IPS DF 4.7 (cell line): Measurements from ENCODE around the gene ARIH2.
A peak's percentile ranks its signal among the peaks of the same experiment; 100 is the strongest.
"Not testable (repeated sequence)": the region's sequence is repeated elsewhere in the genome, so short reads cannot be mapped to it uniquely, and the experiment has no call there.

ENCODE experiments used
- DNase-seq: peaks from one replicate; pipeline ENCODE4 v3.0.0-alpha.2; 2013; ENCODE audit warnings: low spot score; ENCODE audit errors: extremely low read depth

ARIH2 gene

DNA sequence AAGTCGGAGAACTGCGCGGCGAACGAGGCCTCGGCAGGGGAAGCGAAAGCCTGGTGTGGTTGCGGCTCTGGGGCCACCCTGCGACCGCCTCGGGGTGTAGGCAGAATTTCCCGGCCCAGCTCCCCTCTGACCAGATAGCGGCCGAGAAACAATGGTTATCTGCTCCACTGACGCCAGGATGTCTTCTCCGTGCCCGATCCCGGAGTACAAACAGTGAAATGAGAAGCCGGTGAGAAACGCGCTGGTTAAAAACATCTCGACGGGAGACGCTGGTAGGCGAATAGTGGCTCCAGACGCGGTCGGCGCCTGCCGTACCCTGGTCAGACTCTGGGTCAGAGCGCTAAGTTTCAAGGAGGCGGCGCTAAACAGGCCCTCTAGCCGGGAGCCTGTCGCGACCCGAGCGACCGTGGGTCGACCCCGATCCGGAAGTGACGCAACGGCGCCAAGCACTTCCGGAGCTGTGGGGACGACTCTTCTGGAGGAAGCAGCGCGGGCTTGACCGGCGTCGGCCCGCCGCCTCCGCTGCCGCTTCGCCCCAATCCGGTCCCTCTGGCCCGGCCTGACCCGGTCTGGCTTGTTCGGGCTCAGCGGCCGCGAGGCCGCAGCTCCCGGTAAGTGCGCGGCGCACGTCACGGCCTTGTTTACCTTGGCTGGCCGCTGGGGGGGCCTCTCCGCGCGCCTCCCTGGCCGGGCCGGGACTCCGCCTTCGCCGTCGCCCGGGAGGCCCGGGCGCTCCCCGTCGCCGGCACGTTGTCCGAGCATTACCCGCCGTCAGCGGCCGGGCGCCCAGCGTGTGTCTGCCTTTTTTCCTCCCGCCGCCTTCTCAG, at the start of gene ARIH2:
TSS of gene ARIH2 (plus strand) at position 455 of the 827 bp plus-strand sequence. CDS start 8,717 bp downstream, outside the sequence.
- peak; percentile 56 for DNase-seq

DNA sequence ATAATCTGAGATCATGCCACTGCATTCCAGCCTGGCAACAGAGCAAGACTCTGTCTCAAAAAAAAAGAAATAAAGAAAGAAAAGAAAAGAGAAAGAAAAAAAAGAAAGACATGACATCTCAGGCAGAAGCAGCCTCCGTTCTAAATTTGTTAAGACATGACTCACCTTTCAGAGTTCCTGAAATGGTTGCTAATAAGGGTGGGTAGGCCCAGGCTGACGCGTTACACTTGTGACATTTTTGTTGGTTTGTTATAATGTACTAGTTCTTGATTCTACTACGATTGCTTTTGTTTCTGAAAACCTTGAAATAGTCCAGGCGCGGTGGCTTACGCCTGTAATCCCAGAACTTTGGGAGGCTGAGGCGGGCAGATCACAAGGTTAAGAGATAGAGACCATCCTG, 41.0 kb upstream of the ARIH2 start:
- no peak for DNase-seq

DNA sequence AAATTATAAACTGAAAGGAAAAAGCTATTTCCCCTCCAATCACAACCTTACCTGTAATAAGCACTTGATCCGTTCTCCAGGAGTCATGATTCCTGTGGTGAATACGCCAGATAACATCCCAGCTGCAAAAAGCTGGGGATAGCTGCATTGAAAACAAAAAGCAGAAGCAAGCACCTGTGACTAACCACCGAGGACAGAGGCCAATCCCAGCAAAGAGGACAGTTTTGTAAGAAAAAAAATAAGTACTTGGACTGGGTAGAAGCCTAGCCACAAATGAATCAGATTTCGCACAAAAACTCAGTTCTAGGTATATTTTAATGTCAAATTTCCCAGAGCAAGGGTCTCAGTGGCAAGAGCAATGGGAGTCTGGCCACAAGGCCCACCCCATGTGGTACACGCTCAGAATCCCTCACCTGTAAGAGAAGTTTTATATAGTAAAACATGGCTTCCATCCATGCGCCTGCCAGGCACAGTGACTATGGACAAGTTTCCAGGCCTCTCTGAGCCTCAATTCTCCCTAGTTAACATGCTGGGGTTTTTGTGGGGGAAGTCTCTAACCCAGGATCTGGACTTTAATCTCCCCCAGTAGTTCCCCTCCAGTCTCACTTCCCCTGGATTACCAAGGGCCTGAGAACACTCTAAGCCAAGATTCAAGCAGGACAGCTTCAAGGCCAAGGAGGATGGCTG, 39.2 kb upstream of the ARIH2 start:
- no peak for DNase-seq

DNA sequence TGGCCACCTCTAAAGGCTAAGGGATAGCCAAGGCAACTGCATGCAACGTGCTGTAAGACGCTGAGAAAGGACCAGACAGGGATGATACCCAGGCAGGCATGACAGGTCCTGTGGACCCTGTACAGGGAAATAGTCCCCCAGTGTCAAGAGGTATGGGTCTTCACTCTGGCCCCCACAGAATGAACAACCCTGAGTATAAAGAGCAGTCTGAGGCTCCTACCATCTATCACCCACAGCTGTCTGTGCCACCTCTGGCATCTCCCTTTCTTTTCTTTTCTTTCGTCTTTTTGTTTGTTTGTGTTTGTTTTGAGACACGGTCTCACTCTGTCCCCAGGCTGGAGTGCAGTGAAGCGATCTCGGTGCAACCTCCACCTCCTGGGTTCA, 38.7 kb upstream of the ARIH2 start:
- no peak for DNase-seq

DNA sequence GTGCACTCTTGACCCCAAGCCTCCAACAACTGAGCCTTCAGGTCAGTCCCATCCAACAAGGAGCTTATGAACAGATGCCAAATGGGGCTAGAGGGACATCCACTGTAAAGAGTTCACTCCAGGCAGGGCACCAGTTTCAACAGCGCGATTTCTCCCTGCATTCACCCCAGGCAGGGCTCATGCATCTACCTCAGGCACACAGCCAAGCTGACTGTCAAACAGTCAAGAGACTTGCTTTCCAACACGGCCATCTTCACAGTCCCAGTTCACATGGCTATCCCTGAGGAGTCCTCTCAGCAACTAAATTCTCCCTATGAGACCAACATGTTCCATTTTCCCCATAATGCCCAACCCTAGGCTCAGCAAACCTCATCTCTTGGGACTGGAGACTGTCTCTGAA, 37.6 kb upstream of the ARIH2 start:
- DNase-seq = no peak

DNA sequence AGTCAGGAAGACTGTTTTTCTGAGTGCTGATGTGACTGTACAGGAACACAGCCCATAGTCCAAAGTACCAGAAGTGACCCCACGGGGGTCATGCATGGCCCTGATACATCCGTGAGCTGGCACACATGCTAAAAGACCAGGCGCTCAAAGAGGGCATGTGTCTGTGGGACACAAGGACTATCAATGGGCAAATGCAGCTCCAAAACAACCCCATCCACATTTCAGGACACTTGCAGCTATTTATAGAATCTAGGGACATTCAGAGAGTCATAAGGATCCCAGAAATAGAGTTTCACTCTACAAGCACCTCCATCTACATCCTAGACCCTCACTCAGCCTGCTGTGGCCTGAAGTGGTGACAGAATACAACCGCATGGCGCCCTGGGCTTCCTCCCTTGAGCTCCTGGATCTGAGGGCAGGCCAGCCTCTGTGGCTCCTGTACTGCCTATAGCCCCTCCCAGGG, 37.0 kb upstream of the ARIH2 start:
- DNase-seq = no peak

DNA sequence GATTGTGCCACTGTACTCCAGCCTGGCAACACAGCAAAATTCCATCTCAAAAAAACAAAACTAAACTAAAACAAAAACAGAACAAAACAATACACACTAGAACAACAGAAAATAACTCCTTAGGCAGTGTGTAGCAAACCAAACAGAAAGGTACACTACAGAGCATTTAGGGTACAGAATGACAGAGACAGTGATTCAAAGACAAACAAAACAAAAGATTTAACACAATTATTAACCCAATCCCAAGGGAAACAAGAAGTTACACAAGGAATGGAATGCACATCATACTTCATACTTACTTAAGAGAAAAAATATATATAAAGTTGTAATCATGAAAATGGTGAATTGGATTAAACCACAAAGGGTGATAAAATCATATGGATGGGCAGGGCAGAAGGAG, 32.9 kb upstream of the ARIH2 start:
- DNase-seq = no peak

DNA sequence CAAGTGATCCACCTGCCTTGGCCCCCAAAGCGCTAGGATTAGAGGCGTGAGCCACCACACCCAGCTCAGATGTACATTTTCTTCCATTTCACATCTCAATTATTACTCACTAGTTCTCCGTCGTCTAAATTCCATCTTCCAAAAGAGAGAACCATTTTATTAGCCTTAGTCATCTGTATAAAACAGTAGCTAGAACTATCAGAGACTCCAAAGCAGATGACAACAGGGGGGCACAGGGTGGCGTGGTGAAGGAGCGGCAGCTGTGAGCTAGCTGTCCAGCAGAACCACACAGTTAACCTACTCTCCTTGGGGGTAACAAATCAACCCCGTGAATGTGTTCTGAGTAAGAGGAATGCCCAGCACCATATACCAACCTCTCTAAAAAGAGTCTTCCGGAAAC, 27.0 kb upstream of the ARIH2 start:
- no peak for DNase-seq

DNA sequence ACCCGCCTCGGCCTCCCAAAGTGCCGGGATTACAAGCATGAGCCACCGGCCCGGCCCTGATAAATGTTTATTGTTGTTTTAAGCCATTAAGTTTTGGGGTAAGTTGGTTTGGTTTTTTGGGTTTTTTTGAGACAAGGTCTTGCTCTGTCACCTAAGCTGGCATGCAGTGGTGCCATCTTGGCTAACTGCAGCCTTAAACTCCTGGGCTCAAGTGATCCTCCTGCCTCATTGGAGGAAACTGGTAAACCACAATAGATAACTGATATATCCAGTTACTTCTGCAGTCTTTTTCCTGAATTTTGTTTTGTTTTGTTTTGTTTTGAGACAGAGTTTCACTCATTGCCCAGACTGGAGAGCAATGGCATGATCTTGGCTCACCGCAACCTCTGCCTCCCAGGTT, 24.1 kb upstream of the ARIH2 start:
- no peak for DNase-seq

DNA sequence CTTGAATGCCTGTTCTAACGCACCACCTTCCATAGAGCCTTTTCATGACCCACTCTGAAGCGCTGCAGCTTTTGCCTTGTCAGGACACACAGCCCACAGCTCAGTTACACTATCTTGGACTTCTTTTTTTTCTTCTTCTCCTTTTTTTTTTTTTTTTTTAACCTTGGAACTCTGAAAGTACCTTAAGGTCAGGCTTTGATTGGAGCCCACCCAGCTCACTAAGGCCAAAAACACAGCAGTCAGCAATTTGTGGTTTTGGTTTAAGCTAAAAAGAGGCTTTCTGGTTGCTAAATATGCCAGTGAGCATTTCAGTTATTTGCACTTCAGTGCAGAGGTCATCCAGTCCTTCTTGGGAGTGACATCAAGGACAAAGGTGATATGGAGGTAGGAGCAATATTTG, 21.7 kb upstream of the ARIH2 start:
- no peak for DNase-seq

DNA sequence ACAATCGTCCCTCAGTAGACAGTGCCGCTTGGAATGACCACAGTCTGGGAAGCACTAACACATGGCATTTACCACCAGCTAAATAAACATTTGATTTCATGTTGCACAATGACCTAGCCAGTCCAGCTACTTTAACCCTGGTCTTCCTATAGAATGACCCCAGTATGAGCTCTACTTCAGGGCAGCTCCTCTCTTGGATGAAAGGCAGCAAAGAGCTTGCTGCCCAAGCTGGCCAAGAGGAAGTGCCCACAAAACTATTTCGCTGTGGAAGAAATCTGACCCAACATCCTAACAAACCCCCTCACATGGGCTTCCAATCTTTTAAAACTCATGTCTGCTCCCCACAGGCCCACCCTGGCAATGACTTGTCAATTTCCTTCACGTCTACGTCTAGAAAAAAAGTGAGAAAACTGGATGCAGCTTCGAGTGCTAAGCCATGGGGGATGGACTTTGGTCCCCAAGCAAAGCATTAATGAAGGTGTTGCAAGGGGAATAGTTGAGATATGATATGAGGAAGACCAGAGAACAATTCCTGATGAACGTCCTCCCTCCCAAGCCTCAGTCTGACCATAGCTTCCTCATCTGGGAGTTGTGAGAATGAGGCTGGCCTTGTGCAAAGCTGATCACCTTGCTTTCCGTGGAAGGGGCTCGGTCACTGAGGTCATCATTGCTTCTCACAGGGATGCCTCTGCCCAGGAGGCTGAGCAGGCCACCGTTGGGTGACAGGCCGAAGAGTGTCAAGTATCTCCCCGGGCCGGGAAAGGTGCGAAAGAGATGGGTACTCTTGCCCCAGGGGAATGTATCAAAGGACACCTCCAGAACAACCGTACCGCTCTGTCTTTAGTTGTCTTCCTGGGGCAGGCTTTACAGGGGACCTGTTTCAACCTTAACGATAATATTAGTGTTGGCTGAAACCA, 20.9 kb upstream of the ARIH2 start:
- DNase-seq = no peak

DNA sequence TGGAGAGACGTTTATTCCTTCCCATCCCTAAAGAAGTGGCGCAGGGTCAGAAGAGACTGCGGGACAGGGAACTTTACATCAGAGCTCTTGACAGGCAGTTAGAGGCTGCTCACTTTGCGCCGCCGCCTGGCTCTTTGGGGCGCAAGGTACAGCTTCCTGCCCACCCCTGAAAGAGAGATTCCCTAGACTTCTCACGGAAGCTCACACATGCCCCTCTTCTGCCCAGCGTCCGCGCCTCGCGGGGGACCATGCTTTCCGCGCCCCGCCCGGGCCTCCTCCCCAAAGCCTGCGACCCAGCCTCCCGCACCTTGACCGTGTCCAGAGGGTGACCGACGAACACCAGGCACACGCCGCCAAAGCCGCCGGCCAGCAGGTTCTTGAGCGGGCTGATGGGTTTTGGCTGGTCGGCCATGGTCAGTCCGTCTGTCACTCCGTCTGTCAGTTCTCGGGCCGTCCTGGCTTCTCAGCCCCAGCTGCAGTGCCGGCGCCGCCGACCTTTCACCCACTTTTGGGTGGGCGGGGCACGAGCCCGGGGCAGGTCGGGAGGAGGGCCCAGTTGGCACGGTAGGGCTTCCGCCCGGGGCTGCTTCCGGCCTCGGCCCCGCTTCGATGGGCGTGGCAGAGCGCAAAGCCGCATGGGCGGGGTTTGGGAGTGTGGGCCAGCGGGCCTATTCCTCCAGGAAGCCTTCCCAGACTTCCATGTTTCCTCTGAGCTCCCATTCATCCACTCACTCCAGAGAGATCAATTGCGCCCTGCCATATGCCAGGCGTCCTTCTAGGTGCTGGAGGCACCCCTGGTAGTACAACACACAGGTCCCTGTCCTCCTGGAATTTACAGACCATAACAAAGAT, 20.0 kb upstream of the ARIH2 start, which contains the start of gene SLC25A20:
TSS of gene SLC25A20 (minus strand) at position 500 of the 852 bp plus-strand sequence. CDS start at position 412, 88 bp downstream.
- peak; percentile 68 for DNase-seq

DNA sequence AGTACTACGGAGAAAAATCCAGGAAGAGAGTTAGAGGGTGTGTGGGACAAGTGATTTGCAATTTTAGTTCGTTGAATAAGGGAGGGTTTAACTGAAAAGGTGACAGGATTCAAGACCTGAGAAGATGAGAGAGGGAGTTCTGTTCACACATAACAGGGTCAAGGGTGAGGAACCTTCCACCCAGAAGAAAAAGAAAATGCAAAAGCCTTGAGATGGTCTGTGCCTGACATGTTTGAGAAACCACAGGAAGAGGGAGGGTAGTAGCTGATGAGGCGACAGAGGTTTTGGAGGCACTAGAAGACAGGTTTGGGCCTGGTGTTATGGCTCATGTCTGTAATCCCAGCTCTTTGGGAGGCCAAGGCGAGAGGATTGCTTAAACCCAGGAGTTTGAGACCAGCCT, 19.4 kb upstream of the ARIH2 start:
- no peak for DNase-seq

DNA sequence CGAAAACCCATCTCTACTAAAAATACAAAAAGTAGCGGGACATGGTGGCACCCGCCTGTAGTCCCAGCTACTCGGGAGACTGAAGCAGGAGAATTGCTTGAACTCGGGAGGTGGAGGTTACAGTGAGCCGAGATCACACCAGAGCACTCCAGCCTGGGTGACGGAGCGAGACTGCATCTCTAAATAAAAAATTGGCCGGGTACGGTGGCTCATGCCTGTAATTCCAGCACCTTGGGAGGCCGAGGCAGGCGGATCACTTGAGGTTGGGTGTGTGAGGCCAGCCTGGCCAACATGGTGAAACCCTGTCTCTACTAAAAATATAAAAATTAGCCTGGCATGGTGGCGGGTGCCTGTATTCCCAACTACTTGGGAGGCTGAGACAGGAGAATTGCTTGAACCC, 11.6 kb upstream of the ARIH2 start:
- DNase-seq = not testable (repeated sequence)

DNA sequence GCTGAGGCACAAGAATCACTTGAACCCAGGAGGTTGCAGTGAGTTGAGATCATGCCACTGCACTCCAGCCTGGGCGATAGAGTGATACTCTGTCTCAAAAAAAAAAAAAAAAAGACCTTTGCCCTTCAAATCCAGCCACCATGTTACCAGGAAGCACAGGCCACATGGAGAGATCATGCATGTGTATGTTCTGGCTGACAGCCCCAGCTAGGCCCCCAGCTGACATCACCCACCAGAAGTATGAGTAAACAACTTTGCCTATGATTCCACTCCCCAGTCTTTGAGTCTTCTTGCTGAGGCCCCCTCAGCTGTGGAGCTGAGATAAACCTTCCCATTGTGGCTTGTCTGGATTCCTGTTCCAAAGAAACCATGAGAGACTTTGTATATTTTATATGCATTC, 3.3 kb upstream of the ARIH2 start:
- no peak for DNase-seq

DNA sequence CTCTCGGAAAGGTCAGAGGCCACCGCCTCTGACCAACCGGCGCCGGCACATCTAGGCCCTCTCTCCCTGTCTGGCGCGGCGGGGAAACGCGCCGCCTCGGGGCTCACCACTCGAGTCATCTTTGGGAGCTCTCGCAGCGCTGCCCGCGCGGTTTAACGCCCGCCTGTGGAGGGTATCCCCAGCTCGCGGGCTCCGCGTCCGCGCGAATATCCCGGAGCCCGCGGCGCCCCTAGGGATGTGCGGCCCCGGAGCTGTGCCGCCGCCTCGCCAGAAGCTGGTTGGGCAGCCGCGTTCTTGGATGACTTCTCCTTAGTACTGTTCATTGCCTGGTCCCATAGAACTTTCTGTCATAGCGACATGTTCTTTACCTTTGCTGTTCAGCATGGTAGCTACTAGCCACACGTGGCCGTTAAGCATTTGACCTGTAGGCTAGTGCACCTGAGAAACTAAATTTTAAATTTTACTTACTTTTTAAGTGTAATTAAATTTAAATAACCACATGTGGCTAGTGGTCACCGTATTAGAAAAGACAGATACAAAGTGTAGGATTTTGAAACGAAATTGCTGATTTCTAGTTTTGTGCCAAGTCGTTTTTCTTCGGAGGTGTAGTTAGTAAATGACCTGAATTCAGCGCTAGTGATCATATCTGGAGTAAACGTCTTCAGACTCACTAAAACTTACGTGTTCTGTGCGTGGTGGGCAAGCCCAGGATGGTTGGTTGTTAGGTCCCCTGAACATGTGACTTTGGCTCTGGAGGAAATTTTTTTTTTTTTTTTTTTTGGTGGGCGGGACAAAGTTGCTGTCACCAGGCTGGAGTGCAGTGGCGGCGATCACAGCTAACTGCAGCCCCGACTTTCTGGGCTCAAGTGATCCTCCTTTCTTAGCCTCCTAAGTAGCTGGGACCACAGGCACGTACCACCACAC, 835 bp downstream of the ARIH2 start:
- DNase-seq = no peak

DNA sequence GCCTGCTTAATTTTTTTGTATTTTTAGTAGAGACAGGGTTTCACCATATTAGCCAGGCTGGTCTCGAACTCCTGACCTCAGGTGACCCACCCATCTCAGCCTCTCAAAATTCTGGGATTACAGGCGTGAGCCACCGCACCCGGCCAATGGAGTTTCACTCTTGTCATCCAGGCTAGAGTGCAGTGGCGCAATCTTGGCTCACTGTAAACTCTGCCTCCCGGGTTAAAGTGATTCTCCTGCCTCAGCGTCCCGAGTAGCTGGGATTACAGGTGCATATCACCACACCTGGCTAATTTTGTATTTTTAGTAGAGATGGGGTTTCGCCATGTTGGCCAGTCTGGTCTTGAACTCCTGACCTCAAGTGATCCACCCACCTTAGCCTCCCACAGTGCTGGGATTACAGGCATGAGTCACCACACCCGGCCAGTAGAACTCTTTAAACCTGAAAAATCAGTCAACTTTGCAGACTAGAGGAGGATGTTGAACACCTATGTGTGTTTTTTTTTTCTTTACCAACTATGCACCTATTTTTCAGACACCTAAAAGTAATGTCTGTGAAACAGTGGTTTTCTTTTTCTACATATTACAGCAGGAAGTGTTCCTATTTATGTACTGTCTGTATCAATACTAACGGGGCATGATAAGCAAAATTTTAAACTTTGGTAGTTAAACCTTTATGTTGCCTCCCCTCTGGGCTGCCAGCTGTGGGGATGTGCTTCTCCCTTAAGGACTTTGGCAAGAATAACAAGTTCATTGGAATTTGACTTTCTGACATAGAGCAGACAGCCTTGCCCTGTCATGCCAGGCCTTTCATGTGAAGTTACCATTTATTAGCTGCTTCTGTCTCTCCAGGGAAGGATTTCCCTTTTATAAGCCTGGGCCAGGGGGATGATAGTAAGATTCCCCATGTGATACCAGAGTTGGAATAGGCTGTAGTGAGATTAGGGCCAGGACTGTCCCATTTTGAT, 8.1 kb downstream of the ARIH2 start:
- DNase-seq = no peak

DNA sequence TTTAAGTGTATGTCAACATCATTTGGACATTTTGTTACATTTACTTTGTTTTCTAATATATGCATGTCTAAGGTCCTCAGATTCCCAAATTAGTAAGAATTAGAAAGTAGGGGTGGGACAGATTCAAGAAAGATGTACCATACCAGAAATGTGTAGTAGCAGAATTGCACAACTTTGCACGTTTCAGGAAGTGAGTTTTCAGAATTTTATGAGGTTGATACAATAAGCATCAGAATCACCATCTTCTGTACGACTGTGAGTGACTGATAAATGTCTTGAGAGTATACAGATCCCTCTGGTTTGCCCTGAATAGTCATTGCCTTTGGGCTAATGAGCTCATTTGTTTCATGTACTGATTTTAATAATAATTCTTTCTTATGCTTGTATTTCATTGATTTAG, 9.3 kb downstream of the ARIH2 start:
- DNase-seq = no peak
